NCI-H187 treated with DMSO at 0.1 percent for 48 hours (cell line): ENCODE data around the gene LEKR1.
"Not testable (repeated sequence)": the region's sequence is repeated elsewhere in the genome, so short reads cannot be mapped to it uniquely, and the experiment has no call there.

Experiments used
- DNase-seq: peaks from one replicate; lab custom pipeline; 2025; lab: John Stamatoyannopoulos, UW

LEKR1 gene

GRCh38 chr3:156908398-156908797 is 82.2 kb downstream of the LEKR1 start:
- DNase-seq: no peak

DNA sequence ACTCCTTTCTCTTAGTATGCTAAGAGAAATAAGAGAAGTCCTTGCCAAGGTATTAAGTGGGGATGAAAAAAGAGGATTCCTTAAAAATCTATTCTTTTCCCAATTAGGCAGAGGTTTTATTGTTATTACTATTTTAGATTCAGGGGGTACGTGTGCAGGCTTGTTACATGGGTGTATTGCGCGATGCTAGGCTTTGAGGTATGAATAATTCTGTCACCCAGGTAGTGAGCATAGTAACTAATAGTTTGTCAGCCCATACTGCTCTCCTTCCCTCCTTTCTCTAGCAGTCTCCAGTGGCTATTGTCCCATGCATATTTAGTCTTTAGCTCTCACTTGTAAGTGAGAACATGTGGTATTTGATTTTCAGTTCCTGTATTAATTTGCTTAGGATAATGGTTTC is 83.9 kb downstream of the LEKR1 start:
- DNase-seq: no peak

- not testable (repeated sequence) for DNase-seq
Measured at GRCh38 chr3:156910831-156911230, 84.7 kb downstream of the LEKR1 start.

DNA sequence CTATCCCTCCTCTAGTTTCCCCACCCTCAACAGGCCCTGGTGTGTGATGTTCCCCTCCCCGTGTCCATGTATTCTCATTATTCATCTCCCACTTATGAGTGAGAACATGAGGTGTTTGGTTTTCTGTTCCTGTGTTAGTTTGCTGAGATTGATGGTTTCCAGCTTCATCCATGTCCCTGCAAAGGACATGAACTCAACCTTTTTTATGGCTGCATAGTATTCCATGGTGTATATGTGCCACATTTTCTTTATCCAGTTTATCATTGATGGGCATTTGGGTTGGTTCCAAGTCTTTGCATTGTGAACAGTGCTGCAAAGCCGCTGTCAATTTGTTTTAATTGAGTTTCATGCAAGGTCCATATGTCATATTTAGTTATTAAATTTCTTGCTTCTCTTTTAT is 88.1 kb downstream of the LEKR1 start:
- not testable (repeated sequence) for DNase-seq

DNA sequence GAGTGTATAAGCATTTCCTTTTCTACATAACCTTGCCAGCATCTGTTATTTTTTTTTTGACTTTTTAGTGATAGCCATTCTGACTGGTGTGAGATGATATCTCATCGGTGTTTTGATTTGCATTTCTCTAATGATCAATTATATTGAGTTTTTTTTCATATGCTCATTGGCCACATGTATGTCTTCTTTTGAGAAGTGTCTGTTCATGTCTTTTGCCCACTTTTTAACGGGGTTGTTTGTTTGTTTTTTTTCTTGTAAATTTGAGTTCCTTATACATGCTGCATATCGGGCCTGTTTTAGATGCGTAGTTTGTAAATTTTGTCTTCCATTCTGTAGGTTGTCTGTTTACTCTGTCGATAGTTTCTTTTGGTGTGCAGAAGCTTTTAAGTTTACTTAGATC is 89.2 kb downstream of the LEKR1 start:
- no peak for DNase-seq

DNA sequence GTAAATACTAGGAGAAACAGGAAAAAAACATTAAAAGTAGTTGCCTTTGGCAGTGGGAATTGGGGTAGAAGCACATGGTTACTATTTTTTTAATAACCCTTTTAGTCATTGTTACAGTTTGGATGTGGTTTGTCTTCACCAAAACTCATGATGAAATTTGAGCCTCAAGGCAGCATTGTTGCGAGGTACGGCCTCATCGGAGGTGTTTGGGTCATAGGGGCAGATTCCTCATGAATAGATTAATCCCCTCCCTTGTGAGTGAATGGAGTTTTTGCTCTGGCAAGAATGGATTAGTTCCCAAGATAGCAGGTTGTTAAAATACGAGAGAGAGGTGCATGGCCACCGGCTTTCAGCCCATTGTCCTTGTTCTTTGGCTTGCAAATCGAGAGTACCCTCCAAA is 92.6 kb downstream of the LEKR1 start:
- no peak for DNase-seq

- DNase-seq: no peak
Measured at GRCh38 chr3:156919818-156920217, 93.7 kb downstream of the LEKR1 start.

- DNase-seq: no peak
Measured at GRCh38 chr3:156920399-156920798, 94.2 kb downstream of the LEKR1 start.

- DNase-seq: no peak
Measured at GRCh38 chr3:156923349-156923748, 97.2 kb downstream of the LEKR1 start.

DNA sequence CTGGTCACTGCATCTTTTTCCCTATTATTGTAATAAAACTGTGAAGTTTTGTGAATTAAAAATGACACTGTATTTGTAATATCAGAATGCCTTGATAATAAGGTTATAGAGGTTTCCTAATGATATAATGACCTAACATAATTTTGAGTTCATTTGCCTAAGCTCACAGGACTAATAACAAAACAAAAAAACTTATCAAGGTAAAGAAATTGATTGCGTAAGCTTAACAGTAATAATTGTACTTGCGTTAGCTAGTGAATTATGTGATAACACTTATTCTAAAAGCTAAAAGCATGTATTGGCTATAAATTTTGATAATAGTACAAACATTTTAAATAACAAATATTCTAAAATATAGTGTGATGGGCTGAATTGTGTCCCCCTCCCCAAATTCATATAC is 112.6 kb downstream of the LEKR1 start:
- DNase-seq: no peak

- no peak for DNase-seq
Measured at GRCh38 chr3:156939315-156939714, 113.2 kb downstream of the LEKR1 start.

DNA sequence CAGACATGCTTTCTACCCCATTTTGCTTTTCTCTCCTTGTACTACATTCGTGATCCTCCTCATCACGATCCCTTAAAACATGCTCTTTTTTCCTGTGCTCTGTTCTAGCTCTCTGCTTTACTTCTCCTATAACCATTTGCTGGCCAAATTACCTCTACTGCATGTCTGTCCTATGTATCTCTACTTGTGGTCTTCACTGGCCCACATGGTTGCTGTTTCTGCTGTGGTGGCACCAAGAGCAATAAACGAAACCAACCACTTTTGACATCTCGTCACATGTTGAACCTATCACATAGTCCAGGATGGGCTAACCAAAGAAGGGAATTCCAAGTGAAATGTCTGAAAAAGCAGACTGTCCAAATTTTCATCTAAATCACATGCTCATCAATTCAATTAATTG is 115.2 kb downstream of the LEKR1 start:
- no peak for DNase-seq

GRCh38 chr3:156948402-156949210 is 122.5 kb downstream of the LEKR1 start:
- no peak for DNase-seq

- DNase-seq: no peak
Measured at GRCh38 chr3:156952011-156952410, 125.9 kb downstream of the LEKR1 start.

DNA sequence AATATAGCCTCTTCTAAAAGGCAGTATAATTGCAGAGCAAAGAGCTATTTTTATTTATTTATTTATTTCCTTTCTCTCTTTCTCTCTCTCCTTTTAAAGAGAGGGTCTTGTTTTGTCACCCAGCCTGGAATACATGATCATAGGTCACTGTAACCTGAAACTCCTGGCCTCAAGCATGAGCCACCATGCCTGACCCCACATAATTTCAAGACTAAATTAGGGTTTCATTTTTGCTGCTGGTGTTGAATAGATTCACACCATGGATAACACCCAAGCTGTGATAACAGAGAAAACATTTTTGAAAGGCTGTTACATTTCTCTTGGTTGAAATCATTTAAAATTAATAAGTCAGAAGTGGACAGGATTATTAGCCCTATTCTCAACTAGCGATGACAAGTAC is 131.6 kb downstream of the LEKR1 start:
- DNase-seq: no peak

GRCh38 chr3:156963096-156963495 is 136.9 kb downstream of the LEKR1 start:
- DNase-seq: no peak

DNA sequence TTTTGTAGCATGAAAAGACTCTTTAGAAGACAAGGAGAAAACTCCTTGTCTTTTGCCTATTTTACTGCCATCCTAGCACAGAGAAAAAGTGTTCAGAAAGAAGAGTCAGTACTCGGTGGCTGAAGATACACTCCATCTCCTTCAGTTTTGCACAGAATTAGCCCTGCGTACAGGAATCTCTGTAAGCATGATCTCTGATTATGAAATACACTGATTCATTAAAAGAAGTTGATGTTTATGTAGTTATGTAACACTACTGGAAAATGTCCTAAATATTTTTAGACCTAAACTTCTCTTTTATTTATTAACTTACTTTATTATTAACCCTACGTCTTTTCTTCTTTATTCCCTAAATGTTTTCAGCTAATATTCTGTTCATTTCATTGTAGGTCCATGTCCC is 138.4 kb downstream of the LEKR1 start:
- no peak for DNase-seq

DNA sequence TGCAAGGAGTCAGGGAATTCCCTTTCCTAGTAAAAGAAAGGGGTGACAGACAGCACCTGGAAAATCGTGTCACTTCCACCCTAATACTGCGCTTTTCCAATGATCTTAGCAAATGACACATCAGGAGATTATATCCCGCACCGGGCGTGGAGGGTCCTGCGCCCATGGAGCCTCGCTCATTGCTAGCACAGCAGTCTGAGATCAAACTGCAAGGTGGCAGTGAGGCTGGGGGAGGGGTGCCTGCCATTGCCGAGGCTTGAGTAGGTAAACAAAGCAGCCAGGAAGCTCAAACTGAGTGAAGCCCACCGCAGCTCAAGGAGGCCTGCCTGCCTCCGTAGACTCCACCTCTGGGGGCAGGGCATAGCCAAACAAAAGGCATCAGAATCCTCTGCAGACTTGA is 140.2 kb downstream of the LEKR1 start:
- DNase-seq: not testable (repeated sequence)

DNA sequence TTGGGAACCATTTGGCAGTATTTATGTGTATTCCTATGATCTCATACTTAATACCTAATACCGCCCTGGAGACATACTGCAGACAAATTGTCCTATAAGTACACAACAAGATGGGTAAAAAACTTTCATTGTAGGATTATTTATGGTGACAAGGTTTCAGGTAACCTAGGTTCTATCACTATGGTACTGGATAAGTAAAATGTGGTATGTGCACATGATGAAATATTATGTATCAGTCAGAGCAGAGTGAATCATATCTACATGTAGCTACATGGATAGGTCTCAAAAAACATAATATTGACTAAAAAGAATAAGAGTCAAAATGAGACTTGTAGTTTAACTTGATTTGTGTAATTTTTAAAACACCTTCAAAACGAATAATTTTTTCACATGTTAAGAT is 147.8 kb downstream of the LEKR1 start:
- DNase-seq: no peak

DNA sequence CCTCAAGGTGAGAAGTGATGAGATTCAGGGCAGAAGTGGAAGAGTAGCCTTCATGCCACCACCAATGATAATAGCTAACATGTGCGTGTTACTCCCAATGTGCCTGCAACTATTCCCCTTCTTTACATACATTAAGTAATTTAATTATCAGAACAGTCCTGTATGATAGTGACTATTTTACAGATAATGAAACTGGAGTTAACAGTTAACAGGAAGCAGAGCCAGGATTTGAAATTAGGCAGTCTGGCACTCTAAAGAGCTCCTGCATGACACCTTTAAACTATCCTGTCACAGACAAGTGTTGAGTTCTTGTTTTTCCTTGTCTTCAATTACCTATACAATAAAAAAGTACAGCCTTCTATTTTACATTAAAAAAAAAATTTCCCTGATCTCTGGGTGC is 148.8 kb downstream of the LEKR1 start:
- DNase-seq: no peak

GRCh38 chr3:156975721-156976120 is 149.6 kb downstream of the LEKR1 start:
- no peak for DNase-seq

GRCh38 chr3:156976933-156977332 is 150.8 kb downstream of the LEKR1 start:
- DNase-seq: no peak

GRCh38 chr3:156978481-156978961 is 152.4 kb downstream of the LEKR1 start:
- no peak for DNase-seq

GRCh38 chr3:156981005-156981404 is 154.9 kb downstream of the LEKR1 start:
- no peak for DNase-seq
